GM19395 (cell line): ENCODE results near the gene MIOX.
A peak's percentile ranks its signal among the peaks of the same experiment; 100 is the strongest.

ENCODE experiments used
- ATAC-seq: cut with Tn5 transposase; IDR thresholded peaks from one replicate; pipeline ENCODE4 v1.9.1; 2021; ENCODE audit warnings: mild to moderate bottlenecking, moderate library complexity; ENCODE audit not compliant: unreplicated experiment

Gene MIOX

DNA sequence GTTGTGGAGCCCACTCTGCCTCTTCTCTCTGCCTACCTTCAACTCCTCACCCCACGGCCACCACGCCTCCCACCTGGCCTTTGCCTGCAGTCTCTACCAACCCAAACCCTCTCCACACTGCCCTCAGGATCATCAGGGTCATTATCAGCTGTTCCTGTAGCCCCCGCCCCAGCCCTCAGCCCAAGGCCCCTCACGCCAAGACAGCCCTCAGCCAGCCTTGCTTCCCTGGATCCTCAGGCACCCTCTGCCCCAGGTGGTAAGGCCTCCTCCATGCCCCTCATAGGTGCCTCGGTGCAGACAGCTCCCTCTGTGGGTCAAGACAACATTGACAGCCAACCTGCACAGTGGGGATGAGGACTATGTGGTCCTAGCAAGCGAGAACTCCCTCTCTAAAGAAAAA lies 13.6 kb upstream of the MIOX start:
- ATAC-seq = no peak

DNA sequence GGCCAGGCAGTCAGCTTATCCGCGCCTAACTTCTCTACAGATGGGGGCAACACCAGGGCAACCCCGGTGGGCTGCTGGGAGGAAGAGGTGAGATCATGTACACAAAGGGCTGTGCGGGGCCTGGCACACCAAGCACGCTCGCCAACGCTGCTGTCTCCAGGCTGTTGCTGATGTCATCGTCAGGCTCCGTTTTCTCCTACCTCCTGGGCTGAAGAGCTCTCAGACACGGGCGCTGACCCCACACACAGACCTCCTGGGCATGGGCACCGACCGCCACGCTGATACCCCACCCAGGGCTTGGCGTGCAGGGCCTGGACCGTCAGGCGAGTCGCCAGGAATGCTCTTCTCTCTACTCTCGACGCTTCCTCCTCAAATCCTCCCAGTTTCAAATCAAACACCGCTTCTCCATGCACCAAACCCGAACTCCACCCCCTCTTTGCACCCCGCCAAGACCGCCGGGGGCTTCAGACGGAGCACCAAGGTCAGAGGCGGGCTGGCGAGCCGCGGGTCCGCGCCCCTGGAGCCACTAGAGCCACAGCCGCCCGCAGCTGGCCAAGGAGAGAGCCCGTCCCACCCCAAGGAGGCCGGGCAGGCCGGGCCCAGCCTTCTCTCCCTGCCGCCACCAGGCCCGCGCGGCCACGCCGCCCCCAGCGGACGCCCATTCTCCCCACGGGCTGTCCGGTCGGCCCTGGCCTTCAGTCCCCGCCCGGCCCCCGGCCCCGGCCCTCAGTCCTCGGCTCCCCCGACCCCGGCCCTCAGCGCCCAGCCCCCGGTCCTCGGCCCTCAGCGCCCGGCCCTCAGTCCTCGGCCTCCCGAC lies 12.6 kb upstream of the MIOX start:
- no peak for ATAC-seq

- ATAC-seq = peak; percentile 45
These were observed 11.7 kb upstream of the MIOX start, which contains the start of gene SBF1 for GRCh38 chr22:50474710-50475651. Gene SBF1 (minus strand): TSS chr22:50475035. CDS start chr22:50474840, 195 bp downstream.

- no peak for ATAC-seq
These were observed 11.0 kb upstream of the MIOX start for GRCh38 chr22:50475652-50476002.

GRCh38 chr22:50476868-50477267 lies 9.8 kb upstream of the MIOX start:
- no peak for ATAC-seq

DNA sequence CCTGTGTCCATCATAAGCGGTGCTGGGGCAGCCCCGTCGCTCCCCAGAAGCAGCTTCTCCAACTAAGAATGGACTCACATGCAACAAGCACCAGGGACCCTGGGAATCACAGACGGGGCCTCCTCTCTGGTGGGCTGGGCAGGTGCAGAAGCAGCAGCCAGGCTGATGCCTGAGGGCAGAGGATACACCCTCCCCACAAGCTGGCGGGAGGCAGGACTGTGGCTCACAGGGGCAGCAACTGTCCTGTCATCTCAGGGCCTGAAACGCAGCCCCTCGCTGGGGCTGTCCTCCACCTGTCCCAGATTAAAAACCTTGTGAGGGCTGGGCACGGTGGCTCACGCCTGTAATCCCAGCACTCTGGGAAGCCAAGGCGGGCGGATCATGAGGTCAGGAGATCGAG lies 8.7 kb upstream of the MIOX start:
- ATAC-seq = no peak

- no peak for ATAC-seq
These were observed 6.9 kb upstream of the MIOX start for GRCh38 chr22:50479721-50480120.

DNA sequence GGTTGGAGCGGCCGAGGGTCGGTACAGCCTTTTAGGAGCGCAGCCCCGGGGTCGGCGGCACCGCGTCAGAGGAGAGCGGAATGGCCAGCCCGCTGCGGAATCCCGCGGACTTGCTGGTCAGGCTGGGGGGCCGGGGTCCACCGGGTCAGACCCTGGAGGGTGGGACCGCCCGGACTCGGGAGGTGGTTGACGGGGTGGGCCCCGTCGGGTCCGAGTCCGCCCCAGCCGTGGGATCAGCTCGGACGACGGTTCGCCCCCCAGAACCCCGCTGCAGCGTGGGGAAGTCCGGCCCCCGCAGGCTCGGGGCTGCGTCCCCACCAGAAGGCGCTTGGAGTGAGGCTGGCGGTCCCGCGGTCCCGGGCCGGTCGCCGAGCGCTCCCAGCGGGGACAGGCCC lies 5.6 kb upstream of the MIOX start:
- no peak for ATAC-seq

- ATAC-seq = no peak
These were observed 5.1 kb upstream of the MIOX start, which contains the start of gene ADM2 for GRCh38 chr22:50481440-50482106. Gene ADM2 (plus strand): TSS chr22:50481543. CDS start chr22:50481848, 305 bp downstream.

DNA sequence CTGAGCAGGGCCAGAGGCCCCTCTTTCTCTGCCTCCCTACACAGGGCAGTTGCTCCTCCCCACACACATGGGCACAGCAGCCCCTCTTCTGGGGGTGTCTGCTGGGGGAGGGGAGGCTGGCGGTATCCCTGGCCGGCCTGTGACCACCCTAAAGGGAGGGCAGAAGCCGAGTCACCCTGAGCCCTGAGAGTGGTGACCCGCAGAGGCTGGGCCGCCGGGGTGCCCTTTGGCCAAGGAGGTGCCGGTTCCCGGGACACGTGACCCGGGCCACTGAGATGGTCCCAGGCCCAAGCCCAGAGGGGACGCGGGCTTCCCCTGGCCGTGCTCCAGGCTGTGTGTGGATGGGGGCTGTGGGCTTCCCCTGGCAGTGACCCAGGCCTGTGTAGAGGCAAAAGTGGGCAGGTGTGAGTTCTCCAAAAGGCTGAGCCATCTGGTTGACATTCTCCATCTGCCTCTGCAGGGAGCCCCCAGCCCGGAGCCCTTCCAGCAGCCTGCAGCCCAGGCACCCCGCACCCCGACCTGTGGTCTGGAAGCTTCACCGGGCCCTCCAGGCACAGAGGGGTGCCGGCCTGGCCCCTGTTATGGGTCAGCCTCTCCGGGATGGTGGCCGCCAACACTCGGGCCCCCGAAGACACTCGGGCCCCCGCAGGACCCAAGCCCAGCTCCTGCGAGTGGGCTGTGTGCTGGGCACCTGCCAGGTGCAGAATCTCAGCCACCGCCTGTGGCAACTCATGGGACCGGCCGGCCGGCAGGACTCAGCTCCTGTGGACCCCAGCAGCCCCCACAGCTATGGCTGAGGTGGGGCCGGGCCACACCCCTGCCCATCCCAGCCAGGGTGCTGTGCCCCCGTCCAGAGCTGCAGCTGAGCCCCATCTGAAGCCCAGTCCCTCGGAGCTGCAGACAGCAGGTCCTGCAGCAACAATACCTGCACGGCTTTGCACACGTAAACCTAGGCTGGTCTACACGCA lies 4.3 kb upstream of the MIOX start:
- ATAC-seq = no peak

- ATAC-seq = no peak
These were observed 3.6 kb upstream of the MIOX start for GRCh38 chr22:50483106-50483505.

GRCh38 chr22:50483556-50483955 lies 3.1 kb upstream of the MIOX start:
- no peak for ATAC-seq

DNA sequence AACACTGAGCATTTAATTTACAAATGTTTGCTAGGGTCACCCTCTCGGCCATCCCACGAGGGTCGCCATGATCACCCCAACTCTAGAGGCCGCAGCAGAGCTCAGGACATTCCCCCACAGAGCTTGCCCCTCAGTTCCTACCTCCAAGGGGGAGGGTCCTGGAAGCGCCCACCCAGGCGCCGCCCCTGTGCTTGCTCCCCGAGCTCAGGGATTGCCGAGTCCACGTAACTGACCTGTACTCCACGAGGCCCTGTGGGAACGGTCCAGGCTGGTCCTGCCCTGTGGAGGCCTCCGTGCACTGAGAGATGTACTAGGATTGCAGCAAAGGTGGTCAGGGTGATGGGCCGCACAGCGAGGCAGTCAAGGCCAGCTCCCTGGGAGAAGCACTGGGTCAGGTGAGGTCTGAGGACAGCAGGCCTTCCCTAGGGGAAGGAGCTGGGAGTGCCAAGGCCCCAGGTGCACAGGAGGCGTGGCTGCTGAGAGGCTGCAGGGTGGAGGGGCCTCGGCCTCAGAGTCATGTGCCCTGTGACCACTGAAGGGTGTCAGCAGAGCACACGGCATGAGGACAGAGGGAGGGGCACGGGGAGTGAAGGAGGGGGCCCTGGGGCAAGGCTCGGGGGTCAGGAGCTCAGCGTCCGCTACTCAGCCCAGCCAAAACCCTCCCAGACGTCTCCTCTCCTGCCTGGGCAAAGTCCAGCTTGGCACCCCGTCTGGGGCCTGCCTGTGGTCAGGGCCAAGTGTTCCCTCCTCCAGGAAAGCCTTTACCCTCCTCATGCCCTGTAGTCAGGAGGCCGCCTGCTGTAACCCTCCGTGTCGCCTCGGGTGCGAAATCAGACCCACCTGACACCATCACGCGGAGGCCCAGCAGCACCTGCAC lies 2.4 kb upstream of the MIOX start:
- no peak for ATAC-seq

DNA sequence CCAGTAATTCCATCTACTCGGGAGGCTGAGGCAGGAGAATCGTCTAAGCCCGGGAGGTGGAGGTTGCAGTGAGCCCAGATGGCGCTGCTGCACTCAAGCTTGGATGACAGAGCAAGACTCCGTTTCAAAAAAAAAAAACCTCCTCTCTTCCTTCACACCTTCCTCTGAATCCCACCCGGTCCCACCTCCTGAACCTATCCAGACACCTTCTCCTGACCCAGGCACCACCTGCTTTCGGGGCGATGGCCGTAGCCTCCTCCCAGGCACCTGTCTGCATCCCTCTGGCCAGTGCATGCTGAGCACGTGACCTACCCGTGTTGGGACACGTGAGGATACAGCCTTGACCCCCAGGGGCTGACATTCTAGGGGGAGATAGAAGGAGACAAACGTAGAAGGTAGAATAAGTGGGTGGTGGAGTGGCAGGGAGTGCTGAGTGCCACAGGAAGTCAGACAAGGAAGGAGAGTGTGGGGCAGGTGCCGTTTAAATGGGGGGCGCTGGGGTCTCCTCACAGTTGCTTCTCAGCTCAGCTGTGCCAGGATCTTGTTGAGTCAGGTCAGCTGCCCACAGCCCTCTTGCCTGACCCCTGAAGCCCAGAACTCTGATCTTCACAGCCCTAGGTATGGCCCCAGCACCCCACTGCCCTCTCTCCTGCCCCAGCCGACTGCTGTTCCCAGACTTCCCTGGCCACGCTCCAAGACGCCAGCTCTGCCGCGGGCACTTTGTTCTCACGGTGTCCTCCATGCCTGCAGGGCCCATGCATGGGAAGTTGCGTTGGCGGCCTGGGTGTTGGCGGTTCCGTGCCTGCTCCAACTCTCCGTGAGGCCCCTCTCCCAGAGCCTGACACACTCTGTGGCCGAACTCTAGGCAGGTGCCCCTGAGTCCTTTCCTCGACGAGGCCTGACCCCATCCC lies 1.2 kb upstream of the MIOX start:
- no peak for ATAC-seq

DNA sequence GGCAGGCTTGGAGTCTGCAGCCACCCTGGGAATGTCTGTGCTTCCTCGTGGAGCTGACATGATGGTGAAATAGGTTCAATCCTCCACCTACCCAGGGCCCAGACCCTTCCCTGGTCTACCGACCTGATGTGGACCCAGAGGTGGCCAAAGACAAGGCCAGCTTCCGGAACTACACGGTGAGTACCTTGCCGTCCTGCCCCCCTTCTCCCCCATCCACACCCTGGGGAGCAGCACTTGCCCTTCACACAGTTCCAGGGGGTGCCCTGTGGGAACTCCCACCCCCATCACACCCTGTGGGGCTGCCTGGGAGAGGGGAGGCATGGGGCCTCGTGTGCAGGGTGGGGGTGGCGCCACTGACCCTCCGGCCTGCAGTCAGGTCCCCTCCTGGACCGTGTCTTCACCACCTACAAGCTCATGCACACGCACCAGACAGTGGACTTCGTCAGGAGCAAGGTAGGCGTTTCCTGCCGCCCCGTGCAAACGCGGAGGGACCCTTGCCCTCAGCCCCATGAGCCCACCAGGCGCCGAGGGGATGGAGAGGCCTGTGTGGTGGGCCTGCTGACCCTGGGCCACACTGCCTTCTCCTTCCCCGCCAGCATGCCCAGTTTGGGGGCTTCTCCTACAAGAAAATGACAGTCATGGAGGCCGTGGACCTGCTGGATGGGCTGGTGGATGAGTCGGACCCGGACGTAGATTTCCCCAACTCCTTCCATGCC lies 789 bp downstream of the MIOX start:
- ATAC-seq = no peak

DNA sequence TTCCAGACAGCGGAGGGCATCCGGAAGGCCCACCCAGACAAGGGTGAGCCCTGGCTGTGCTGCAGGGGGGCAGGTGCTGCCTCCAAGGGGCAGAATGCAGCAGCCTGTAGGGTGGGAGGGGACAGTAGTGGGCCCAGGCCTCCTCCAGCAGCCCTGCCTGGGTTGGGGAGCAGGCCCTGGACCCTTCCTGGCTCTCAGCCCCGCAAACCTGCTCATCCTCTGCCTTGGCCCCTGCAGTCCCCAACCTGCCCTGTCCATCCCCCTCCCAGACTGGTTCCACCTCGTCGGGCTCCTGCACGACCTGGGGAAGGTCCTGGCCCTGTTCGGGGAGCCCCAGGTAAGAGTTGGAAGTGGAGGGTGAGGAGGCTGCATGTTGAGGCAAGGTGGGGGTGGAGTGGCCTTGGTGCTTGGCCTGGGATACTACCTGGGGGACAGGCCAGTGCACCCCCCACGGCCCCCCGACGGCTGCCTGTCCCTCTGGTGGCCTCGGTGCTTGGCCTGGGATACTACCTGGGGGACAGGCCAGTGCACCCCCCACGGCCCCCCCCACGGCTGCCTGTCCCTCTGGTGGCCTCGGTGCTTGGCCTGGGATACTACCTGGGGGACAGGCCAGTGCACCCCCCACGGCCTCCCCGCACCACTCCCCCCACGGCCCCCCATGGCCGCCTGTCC lies 1.5 kb downstream of the MIOX start:
- ATAC-seq = no peak

- ATAC-seq = no peak
These were observed 2.2 kb downstream of the MIOX start for GRCh38 chr22:50488886-50489285.
